Kidney (tissue), 14 donors: Measurements from ENCODE around the gene OXNAD1. TPM values are rescaled to one million over a fixed set of nuclear protein-coding genes. Genes with fewer than 3 reads are reported as not detected.

Experiments
- DNase-seq, 5 donors: peaks; one replicate each; pipeline ENCODE4 v3.0.0-alpha.2; 2013 to 2020
- FAIRE-seq: peaks from 2 replicates; lab custom pipeline; 2012; peaks lifted over from hg19 to GRCh38; lab: Jason Lieb, UNC
- H3K27ac ChIP-seq, 2 donors: one replicate each; pipeline ENCODE4 v1.7.0; 2013; ENCODE audit warnings: low read depth in 2 of 2, low read length in 2 of 2, inconsistent platforms in 1 of 2
- H3K27me3 ChIP-seq: one replicate; pipeline ENCODE4 v1.7.1; 2013; ENCODE audit warnings: low read length, inconsistent platforms; ENCODE audit not compliant: control insufficient read depth, insufficient read depth
- H3K36me3 ChIP-seq, 3 donors: one replicate each; pipeline versions ENCODE4 v1.7.0 to v1.7.1; 2013; ENCODE audit warnings: low read length in 3 of 3, control low read depth in 1 of 3, inconsistent platforms in 1 of 3; ENCODE audit not compliant: insufficient read depth in 3 of 3, control insufficient read depth in 2 of 3
- H3K4me1 ChIP-seq, 3 donors: one replicate each; pipeline versions ENCODE4 v1.7.0 to v1.7.1; 2013; ENCODE audit warnings: low read length in 3 of 3, inconsistent platforms in 1 of 3, low read depth in 1 of 3; ENCODE audit not compliant: control insufficient read depth in 2 of 3, insufficient read depth in 2 of 3
- H3K4me3 ChIP-seq, 3 donors: one replicate each; pipeline versions ENCODE4 v1.7.0 to v1.8.1; 2013; ENCODE audit warnings: low read length in 3 of 3, control low read depth in 1 of 3, inconsistent platforms in 1 of 3
- H3K9ac ChIP-seq, 3 donors: one replicate each; pipeline versions ENCODE4 v1.7.0 to v1.7.1; 2013; ENCODE audit warnings: low read length in 3 of 3, control low read depth in 1 of 3, inconsistent platforms in 1 of 3
- H3K9me3 ChIP-seq, 3 donors: one replicate each; pipeline versions ENCODE4 v1.7.0 to v1.7.1; 2013; ENCODE audit warnings: low read length in 3 of 3, control low read depth in 1 of 3, inconsistent platforms in 1 of 3; ENCODE audit not compliant: control insufficient read depth in 2 of 3, insufficient read depth in 1 of 3
- CTCF ChIP-seq: IDR thresholded peaks from 3 replicates; pipeline ENCODE4 v1.5.1; 2012; ENCODE audit warnings: mild to moderate bottlenecking, moderate library complexity, borderline replicate concordance; ENCODE audit not compliant: insufficient read depth; ENCODE audit errors: extremely low read depth
- intact Hi-C: fragments of 100-400 bp; cut with DNase I; formaldehyde crosslinking; loops from one replicate; pipeline ENCODE4 v1.11.1; 2022
- polyA plus RNA-seq: library from polyadenylated mRNA; stranded (reverse); fragments of 350-450 nt; fragmentation: Illumina TruSeq; extraction: RNeasy Lipid Tissue Mini Kit (QIAGEN cat#74804); gene quantifications from one replicate; pipeline ENCODE4 v1.2.3, GENCODE V29; 2014; ENCODE audit warnings: low read depth, low replicate concordance; ENCODE audit not compliant: insufficient read depth
- total RNA-seq: library from RNA; stranded (reverse); fragmentation: NEBNext Ultra II Directional; extraction: Animal tissue kit (Norgen Biotek cat#: 25700); gene quantifications from one replicate; pipeline ENCODE4 v1.2.1, GENCODE V29; 2021
- donor health status: control.
- donor health status: control.
- donor health status: control.
- donor health status: control.
- donor health status: control.
- donor health status: DM: yes; HTN: yes; CAD: no.
- donor health status: Normal renal cell carcinoma (clear cell type).

OXNAD1 gene
- total and polyA plus RNA-seq, 2 donors from 2014 or later: 12.7 to 17.3 TPM

- Histone ChIP-seq H3K9ac (no peak overlapping the region), H3K4me3 (no peak overlapping the region), H3K36me3 (no peaks in the 10 kb centered on the region), H3K9me3 (no peaks in the 10 kb centered on the region), H3K4me1 (no peaks in the 10 kb centered on the region), H3K27ac (no peak overlapping the region), H3K27me3 (no peaks in the 10 kb centered on the region)
- intact Hi-C loops: no loop called here
- no peak for TF ChIP-seq CTCF
- no peak for FAIRE-seq
- no peak for DNase-seq
Measured at GRCh38 chr3:16229681-16230080, 35.3 kb upstream of the OXNAD1 start.

GRCh38 chr3:16231983-16232382, 33.0 kb upstream of the OXNAD1 start:
- intact Hi-C loops: no loop called here
- no peak for FAIRE-seq
- no peaks in the 10 kb centered on the region for H3K9me3 ChIP-seq
- no peak for DNase-seq
- H3K9ac ChIP-seq: no peak overlapping the region
- no peak overlapping the region for H3K27ac ChIP-seq
- no peaks in the 10 kb centered on the region for H3K27me3 ChIP-seq
- no peaks in the 10 kb centered on the region for H3K4me1 ChIP-seq
- H3K4me3 ChIP-seq: no peak overlapping the region
- H3K36me3 ChIP-seq: no peaks in the 10 kb centered on the region
- TF ChIP-seq CTCF: no peak

- Histone ChIP-seq H3K4me3 (no peak overlapping the region), H3K27me3 (no peaks in the 10 kb centered on the region), H3K9ac (no peak overlapping the region), H3K27ac (no peak overlapping the region), H3K36me3 (no peaks in the 10 kb centered on the region), H3K9me3 (no peaks in the 10 kb centered on the region), H3K4me1 (no peaks in the 10 kb centered on the region)
- no peak for TF ChIP-seq CTCF
- DNase-seq (no peak), FAIRE-seq (no peak)
- intact Hi-C loops: no loop called here
Measured at GRCh38 chr3:16233806-16234205, 31.2 kb upstream of the OXNAD1 start.

- Histone ChIP-seq H3K9ac (no peak overlapping the region), H3K4me1 (no peaks in the 10 kb centered on the region), H3K27ac (no peak overlapping the region), H3K9me3 (no peaks in the 10 kb centered on the region), H3K4me3 (no peak overlapping the region), H3K36me3 (no peaks in the 10 kb centered on the region), H3K27me3 (no peaks in the 10 kb centered on the region)
- intact Hi-C loops: no loop called here
- DNase-seq (no peak), FAIRE-seq (no peak)
- no peak for TF ChIP-seq CTCF
Measured at GRCh38 chr3:16234281-16234680, 30.7 kb upstream of the OXNAD1 start.
